TTC549 (cell line): ENCODE measurements around the gene SCUBE1.
"Not testable (repeated sequence)": the region's sequence is repeated elsewhere in the genome, so short reads cannot be mapped to it uniquely, and the experiment has no call there.

Source experiments
- FAIRE-seq: peaks from 2 replicates; lab custom pipeline; 2012; peaks lifted over from hg19 to GRCh38; lab: Jason Lieb, UNC

The SCUBE1 gene

DNA sequence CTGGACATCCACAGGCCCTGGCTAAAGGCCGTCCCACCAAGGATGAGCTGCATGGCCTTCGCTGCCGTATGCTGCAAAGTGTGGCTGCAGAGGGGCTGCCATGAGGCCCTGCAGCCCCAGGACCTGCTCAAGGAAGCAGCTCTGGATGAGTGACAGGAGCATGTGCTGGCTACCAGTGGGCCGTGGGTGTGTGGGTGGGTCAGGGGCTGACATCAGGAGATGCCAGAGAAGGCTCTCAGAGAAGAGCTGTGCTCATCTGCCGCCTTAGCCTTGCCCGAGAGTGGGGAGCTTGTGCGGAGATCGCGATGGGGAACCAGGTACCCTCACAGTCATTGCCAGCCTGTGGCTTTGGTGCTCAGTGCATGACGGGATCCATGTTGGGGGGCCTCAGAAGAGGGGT, 41.3 kb downstream of the SCUBE1 start:
- FAIRE-seq = no peak

DNA sequence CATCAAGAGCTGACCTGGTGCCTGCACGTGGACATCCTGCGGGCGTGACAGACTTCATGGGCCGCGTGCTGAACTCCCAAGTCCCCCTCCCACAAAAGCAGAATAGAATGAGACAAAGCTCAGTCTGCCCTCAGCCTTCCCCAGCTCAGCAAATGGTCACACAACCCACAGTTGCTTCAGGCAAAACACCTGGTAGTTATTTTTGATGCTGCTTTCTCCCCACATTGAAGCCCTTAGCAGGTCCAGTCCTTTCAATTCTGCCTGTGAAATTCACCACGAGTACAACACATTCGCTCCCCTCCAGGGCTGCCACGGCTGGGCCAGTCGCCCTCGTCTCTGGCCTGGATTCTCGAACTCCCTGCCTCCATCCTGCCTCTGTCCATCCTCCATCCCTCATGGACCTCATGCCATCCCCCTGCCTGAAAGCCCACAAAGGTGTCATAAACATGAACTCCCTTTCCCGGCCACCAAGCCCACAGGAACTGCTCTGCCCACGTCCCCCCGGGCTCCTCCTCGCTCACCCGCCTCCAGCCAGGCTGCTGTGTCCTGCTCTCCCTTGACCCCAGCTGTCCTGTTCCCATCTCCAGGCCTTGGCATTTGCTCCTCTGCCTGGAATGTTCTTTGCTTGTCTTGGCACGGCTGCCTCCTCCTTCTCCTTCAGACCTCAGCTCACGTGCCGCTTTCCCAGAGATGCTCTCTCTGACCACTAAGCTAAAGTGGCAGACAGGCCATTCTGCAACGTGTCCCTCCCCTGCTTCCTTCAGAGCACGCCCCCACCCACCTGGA, 42.1 kb downstream of the SCUBE1 start:
- no peak for FAIRE-seq

DNA sequence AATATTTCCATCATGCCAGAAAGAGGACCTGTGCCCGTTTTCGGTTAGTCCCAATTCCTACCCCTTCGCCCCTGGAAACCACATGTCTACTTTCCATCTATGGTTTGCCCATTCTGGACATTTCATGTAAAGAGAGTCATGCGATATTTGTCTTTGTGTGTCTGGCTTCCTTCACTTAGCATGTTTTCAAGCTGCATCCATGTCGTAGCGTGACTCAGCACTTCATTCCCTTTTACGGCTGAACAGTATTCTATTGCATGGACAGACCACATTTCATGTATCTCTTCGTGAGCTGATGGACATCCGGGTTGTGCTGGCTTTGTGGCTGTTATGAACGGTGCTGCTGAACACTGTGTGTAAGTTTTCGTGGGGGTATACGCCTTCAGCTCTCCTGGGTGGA, 43.4 kb downstream of the SCUBE1 start:
- FAIRE-seq = no peak

DNA sequence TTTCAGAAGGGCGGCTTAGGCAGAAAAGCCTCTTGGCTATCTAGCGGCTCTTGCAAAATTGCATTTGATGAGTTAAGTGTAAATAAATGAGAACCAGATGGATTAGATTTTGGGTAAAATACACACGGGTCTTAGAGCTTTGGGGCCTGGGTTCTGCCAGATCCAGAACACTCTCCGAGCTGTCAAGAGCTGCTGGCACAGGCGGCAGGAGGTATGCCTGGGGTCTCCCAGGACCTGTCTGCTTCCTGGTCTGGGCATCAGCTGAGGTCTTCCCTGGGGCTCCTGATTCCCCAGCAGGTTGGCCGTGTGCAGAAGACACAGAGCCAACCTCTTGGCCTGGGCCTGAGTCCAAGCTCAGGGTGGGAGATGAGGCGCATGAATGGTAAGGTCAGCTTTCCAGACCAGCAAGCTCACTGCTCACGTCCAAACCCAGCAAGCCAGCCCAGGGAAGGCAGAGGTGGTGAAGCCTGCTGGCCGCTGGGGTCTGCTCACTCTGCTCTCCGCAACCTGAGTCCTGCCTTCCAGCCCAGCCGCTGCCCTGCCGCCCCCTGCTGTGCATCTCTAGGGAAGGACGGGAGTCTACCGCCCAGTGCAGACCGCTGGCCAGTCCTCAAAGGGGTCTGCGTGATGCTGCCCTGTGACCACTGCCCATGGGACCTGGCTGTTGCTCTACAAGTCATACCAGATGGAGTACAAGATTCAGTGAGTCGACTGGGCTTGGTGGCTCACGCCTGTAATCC, 44.9 kb downstream of the SCUBE1 start:
- no peak for FAIRE-seq

DNA sequence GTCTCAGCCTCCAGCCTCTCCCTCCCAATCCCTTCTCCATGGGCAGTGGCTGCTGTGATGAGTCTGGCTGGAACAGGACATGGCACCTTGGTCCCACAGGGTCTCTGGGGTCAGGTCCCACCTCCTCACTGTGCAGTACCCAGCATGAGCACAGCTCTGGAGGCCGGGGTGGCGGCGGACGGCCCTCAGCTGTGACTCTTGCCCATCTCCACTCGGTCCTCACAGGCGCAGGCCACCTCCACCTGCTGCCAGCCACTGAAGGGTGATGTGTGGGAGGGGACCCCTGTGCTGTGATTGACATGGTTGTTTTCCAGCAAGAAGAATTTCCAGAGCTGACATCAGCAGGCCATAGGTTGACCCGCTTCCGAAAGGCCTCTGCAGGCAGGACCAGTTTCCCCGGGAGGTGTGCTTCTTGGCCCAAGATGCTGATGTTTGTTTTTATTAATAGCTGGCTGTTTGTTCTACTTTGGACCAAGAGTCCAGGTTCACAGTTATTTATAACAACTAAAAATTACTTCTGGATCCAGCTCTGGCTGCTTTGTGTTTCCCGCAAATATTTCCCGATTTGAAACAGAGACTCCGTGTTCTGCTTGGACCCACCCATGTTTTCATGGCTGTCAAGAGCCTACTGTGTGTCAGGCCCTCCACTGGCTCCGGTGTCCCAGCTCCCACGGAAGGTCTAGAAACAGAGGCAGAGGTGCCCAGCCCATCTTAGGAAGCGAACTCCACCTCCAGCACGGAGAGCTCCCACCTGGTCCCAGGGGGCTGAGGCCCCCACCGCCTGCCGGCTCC, 45.7 kb downstream of the SCUBE1 start:
- no peak for FAIRE-seq

DNA sequence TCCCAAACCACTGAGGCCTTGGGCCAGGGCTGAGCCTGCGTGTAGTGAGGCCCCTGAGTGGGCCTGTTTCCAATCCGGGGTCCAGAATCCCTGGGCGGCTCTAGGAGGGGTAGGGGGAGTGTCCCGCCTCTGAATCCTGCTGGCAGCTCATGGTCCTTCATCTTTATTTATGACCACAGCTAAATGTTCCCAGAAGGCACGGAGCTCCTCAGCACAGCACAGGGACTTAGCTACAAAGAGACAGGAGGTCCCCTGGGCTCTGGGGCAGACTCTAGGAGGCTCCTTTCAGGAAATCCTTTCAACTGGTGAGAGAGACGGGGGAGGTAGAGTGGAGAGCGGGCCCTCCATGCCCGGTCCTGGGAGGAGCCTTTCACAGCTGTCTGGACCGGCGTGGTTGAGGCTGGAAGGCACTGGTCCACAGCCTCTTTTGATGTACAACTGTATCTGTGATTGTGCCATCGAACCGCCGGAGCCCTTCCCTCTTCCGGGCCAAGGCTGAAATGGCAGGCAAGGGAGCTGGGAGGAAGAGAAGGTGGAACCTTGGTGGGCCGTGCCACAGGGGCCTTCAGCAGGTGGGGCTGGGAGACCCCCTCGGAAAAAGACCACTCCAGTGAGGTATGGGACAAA, 46.8 kb downstream of the SCUBE1 start:
- no peak for FAIRE-seq

DNA sequence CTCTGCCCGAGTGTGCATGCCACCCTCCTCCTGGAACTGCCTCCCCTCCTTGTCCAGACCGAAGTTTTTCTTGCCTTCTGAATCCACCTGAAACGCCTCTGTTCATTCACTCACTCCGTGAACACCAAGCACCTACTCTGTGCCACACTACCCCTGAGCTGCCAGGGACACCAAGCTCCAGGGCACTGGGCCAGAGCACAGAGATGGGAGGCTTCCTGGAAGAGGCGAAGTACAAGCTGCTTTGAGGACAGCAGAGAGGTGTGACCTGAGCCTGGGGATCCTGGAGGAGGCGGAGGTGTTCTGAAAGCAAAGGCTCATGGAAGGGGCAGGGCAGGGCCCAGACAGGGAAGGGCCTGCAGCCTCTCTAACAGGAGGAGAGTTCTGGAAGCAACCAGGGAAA, 47.5 kb downstream of the SCUBE1 start:
- FAIRE-seq = no peak

DNA sequence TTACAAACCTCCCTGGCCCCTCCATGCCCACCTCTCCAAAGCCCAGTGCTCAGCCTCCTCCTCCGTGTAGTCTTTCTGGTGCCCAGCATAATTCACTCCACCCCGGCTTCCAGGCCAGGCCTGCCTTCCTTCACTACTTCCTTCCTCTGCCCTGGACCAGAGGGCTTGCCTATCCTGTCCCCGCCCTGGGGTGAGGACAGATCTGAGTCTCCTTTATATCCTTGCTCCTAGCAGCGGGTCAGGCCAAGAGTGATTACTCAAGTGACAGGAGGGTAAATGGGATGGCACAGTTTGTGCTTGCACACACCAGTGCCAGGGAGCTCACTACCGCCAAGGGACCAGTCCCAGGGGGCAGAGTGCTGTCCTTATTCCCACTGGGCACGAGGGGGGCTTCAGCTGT, 48.0 kb downstream of the SCUBE1 start:
- FAIRE-seq = no peak

DNA sequence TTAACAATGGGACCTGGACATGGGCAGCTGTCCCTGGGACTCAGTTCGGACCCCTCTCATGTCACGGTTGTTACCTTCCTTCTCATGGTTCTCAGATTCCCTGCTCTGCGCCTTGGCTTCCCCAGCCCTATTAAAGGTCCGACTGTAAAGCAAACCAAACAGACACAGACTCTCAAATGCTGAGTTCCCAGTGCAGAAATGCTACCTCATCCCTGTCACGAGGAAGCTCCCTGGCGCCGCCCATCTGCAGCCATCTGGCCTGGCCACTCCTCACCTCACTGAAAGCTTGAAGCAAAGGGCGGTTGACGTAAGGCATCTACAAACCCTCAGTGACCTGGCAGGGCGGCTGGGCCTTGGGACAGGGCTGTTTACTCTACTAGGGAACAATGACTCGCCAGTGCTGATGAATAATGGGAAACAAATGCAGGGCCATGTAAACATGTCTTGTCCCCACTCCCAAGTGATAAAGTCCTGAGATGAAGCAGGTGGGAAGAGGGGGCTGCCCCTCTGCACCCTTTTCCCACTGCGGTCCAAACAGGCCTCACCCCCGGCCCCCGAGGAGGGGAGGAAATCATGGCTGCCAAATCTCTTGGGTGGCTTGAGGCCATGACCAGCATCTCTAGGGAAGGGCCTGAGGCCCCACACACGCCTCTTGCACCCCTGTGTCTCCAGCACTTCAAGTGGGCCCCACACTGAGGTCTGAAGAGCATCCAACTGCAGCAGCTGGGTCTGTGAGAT, 49.3 kb downstream of the SCUBE1 start:
- no peak for FAIRE-seq

DNA sequence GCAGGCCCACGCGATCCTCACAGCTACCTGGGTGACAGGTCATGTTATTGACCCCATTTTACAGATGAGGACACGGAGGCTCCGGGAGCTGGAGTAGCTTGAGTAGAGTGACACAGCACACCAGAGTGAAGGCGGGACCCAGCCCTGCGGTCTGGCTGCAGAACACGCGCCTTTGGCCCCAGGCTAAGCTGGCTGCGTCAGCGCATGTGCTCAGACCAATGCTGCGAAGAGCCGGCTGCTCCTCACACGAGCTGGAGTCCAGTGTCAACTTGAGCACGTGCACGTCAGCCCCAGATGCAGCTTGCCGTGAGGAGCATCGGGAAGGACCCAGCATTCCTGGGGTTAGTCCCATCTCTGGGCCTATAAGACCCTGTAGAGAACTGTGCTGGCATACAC, 49.9 kb downstream of the SCUBE1 start:
- no peak for FAIRE-seq

DNA sequence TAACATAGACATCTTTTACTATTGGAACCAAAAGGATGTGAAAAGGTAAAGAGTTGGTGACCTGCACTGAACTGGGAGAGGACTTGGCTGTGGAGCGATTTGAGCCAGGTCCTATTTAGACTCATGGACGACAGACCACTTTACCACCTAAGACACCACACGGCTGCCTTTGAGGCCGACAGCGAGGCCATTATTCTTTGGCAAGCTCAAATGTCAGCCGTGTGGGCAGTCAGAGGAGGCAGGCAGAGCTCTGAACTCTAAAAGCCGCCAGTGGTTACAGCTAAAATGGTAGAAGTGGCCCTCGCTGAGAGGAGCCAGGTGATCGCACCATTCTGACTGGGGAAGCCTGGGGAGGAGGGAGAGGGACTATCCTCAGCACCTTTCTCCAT, 50.5 kb downstream of the SCUBE1 start:
- FAIRE-seq = no peak

DNA sequence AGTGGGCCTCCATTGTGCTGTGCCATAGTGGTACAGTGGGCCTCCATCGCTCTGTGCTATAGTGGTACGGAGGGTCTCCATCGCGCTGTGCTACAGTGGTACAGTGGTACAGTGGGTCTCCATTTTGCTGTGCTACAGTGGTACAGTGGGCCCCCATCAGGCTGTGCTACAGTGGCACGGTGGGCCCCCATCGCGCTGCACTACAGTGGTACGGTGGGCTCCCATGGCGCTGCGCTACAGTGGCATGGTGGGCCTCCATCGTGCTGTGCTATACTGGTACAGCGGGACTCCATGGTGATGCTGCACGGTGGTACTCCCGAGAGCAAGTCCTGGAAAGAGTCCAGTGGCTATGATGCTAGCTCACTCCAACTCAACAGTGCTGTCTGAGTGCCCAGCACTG, 51.8 kb downstream of the SCUBE1 start:
- no peak for FAIRE-seq

DNA sequence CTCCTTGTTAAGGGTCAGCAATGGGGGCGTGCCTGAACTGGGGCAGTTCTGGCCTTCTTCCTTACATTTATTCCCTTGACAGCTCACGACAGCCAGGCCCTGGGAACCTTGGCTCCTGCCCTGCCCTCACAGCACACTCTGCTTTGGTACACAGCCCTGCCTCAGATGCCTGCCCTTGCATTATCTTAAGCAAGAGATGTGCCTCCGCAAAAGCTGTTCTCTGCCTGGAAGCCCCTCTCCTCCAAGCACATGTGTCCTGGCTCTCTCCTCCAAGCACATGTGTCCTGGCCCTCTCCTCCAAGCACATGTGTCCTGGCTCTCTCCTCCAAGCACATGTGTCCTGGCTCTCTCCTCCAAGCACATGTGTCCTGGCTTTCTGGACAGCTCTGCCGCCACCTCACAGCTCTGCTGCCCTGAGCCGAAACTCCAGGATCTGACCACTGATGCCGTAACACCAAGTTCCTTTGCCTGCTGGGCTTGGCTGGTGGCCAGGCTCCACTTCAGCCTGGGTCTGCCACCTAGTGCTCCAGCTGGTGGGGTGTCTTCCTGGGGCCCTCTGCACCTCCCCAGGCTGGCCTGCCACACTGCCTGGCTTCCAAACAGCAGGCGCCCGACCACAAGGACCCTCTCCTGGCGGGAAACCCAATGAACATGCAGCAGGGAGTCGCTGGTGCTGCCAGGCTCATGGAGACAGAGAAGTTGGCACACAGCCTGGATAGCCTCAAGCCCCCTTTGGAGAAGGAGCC, 53.0 kb downstream of the SCUBE1 start:
- FAIRE-seq = no peak

DNA sequence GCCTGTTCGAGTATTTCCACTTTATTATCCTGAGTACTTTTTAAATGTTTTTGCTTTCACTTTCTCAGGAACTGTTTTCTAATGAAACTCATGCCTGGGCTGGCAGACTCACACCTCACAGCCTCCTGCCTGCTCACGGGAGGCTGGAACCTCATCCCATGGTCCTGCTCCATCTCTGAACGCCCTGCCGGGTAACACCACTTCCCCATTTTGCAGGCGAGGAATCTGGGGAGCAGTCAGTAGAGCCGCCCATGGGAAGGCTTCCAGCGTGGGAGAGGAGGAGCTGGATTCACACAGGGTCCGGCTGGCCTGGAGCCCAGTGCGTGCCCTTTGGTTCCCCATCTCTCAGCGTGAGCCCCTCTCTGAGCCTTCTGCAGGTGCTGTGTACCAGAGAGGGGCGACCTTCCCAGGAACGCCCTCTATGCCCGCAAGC, 53.6 kb downstream of the SCUBE1 start:
- FAIRE-seq = no peak

DNA sequence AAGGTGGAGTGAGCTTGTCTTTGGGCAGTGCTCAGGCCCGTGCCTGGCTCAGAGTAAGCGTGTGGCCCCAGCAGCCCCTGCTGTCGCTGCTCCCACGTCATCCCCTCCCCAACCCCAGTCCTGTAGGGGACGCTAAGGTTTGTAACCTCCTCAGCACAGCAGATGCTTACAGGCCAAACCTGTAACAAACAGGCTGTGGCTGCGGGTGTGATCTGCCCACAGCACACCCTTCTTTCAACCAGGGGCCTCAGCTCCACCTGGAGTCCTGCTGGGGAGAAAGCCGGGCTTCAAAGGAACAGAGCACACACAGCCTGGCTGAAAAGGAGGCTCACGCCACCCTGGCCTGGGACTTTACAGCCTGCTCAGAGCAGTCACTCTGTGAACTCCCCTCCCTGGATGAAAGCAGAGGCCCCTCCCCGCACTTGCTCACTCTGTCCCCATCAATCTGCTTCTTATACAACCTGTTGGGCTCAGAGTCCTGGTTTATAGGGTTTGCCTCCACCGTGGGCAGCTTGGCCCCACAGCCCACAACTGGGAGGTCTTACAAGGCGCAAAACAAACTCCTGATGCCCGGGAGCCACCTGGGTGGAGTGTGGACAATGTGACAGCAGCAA, 54.3 kb downstream of the SCUBE1 start:
- FAIRE-seq = no peak

DNA sequence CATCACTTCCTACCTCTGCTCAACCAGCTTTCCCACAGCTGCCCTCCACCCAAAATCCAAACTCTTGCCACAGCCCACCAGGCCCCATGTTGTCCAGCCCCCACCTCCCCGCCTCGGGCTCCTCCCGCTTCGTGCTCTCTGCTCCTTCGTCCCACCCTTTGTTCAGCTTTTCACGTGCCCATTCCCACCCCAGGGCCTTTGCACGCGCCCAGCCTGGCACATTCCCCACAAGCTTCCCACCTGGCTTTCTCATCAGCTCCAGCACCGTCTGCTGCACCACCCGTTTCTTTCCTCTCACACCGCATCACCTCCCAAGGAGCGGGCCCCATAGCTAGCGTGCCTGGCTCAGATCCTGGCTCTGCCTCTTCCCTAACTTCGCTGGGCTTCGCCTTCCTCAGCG, 54.8 kb downstream of the SCUBE1 start:
- no peak for FAIRE-seq

DNA sequence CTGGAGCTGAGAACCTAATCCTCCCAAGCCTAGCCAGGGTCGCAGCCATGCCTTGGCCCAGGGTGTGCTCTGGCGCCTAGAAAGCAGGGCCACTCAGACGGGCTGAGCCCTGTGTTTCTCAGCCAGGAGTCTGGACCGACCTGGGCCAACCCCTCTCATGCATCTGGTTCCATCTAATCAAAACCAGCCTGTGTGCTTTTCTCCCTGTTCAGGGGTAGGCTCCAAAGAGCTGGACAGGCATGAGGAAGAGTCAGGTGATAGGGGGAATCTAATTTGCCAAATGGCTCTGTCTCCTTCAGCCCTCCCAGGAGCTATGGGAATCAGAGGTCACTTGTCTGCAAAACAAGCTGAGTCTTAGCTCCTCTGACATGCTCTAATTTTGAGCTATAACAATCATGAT, 55.7 kb downstream of the SCUBE1 start:
- no peak for FAIRE-seq

DNA sequence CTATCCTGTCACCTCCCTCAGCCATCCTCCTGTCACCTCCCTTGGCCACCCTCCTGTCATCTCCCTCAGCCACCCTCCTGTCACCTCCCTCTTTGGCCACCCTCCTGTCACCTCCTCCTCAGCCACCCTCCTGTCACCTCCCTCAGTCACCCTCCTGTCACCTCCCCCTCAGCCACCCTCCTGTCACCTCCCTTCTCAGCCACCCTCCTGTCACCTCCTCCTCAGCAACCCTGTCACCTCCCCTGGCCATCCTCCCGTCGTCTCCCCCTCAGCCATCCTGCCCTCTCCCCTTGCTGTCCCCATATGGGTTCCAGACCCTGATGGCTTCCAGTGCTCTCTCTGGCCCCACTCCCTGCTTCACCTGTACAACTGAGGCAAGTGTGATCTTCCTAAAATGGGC, 61.8 kb downstream of the SCUBE1 start:
- no peak for FAIRE-seq

DNA sequence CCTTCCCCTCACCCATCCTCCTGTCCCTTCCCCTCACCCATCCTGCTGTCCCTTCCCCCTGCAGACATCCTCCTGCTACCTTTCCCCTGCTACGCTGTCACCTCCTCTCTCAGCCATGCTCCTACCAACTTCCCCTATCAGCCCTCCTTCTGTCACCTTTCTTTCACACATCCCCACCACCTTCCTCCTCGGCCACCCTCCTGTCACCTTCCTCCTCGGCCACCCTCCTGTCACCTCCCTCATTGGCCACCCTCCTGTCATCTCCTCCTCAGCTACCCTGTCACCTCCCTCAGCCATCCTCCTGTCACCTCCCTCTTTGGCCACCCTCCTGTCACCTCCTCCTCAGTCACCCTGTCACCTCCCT, 62.7 kb downstream of the SCUBE1 start:
- FAIRE-seq = not testable (repeated sequence)

DNA sequence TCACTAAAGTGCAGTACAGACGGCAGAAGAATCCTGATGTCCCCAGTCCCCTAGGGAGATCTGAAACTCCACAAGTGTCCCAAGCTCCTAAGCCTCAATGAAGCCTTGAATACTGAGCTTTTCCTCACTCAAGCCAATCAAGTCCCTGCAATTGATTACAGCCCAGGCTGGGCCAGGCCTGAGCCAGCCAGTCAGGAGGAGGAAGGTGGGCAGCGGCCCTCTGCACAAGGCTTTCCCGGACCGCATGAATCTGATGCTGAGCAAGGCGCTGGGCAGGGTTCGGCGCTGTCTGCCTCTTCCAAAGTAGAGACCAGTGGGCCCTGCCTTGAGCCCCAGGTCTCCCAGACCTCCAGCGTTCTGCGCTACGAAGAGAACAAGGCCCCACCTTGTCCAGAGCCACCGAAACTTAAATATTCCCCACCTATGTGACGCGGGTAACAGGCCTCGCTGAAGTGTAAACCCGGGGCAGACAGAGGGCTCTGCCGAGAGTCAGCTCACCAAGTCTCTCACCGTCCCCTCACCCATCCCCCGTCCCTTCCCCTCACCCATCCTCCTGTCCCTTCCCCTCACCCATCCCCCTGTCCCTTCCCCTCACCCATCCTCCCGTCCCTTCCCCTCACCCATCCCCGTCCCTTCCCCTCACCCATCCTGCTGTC, 63.2 kb downstream of the SCUBE1 start:
- no peak for FAIRE-seq
